H9 (cell line): ENCODE measurements around the gene SEMA4D. TPM values are rescaled to one million over a fixed set of nuclear protein-coding genes. Genes with fewer than 3 reads are reported as not detected.

Source experiments
- DNase-seq: peaks from one replicate; pipeline ENCODE4 v3.0.0-alpha.2; 2017
- H2AFZ ChIP-seq: one replicate; pipeline ENCODE4 v1.6.1; 2013; ENCODE audit warnings: mild to moderate bottlenecking, low read length, control low read depth, moderate library complexity
- H2AK5ac ChIP-seq: 2 replicates; pipeline ENCODE4 v1.6.1; 2013; ENCODE audit warnings: low read length, control low read depth, mixed read lengths; ENCODE audit not compliant: insufficient read length
- H2BK120ac ChIP-seq: one replicate; pipeline ENCODE4 v1.6.1; 2013; ENCODE audit warnings: low read depth, mild to moderate bottlenecking, low read length, control low read depth, inconsistent platforms; ENCODE audit not compliant: poor library complexity, severe bottlenecking
- H2BK12ac ChIP-seq: 2 replicates; pipeline ENCODE4 v1.6.1; 2013; ENCODE audit warnings: low read length, control low read depth, mixed read lengths, low read depth; ENCODE audit not compliant: insufficient read length
- H2BK15ac ChIP-seq: 2 replicates; pipeline ENCODE4 v1.6.1; 2013; ENCODE audit warnings: low read depth, low read length, control low read depth
- H2BK20ac ChIP-seq: one replicate; pipeline ENCODE4 v1.6.1; 2013; ENCODE audit warnings: low read depth, mild to moderate bottlenecking, low read length, control low read depth, inconsistent platforms; ENCODE audit not compliant: poor library complexity, severe bottlenecking
- H2BK5ac ChIP-seq: 2 replicates; pipeline ENCODE4 v1.6.1; 2013; ENCODE audit warnings: low read length, control low read depth, mixed read lengths; ENCODE audit not compliant: insufficient read length
- H3K14ac ChIP-seq: 2 replicates; pipeline ENCODE4 v1.6.1; 2013; ENCODE audit warnings: low read length, control low read depth; ENCODE audit not compliant: insufficient read depth
- H3K18ac ChIP-seq: 2 replicates; pipeline ENCODE4 v1.6.1; 2013; ENCODE audit warnings: low read depth, mild to moderate bottlenecking, mixed read lengths, low read length, control low read depth; ENCODE audit not compliant: insufficient read length
- H3K23ac ChIP-seq: 2 replicates; pipeline ENCODE4 v1.6.1; 2013; ENCODE audit warnings: low read length, control low read depth, mixed read lengths, low read depth; ENCODE audit not compliant: insufficient read length
- H3K23me2 ChIP-seq: 2 replicates; pipeline ENCODE4 v1.6.1; 2013; ENCODE audit warnings: low read depth, mild to moderate bottlenecking, mixed read lengths, low read length, control low read depth; ENCODE audit not compliant: insufficient read length, poor library complexity, severe bottlenecking
- H3K27ac ChIP-seq: 2 replicates; pipeline ENCODE4 v1.5.1; 2013; ENCODE audit warnings: low read length, control low read depth, mixed read lengths, low read depth; ENCODE audit not compliant: insufficient read length
- H3K27me3 ChIP-seq: 2 replicates; pipeline ENCODE4 v1.6.1; 2013; ENCODE audit warnings: low read length, control low read depth, inconsistent platforms; ENCODE audit not compliant: insufficient read depth
- H3K4ac ChIP-seq: 2 replicates; pipeline ENCODE4 v1.6.1; 2013; ENCODE audit warnings: low read depth, mild to moderate bottlenecking, control low read depth, inconsistent platforms, low read length, moderate library complexity
- H3K4me1 ChIP-seq: 2 replicates; pipeline ENCODE4 v1.6.1; 2013; ENCODE audit warnings: low read length, control low read depth, inconsistent platforms; ENCODE audit not compliant: insufficient read depth
- H3K4me2 ChIP-seq: 2 replicates; pipeline ENCODE4 v1.6.1; 2013; ENCODE audit warnings: low read length, control low read depth, mixed read lengths; ENCODE audit not compliant: insufficient read length, insufficient read depth
- H3K56ac ChIP-seq: 2 replicates; pipeline ENCODE4 v1.6.1; 2013; ENCODE audit warnings: low read depth, mild to moderate bottlenecking, mixed read lengths, low read length, control low read depth; ENCODE audit not compliant: insufficient read length
- H3K79me1 ChIP-seq: 2 replicates; pipeline ENCODE4 v1.6.1; 2013; ENCODE audit warnings: low read depth, mild to moderate bottlenecking, moderate library complexity, low read length, control low read depth, inconsistent platforms; ENCODE audit not compliant: insufficient read depth, poor library complexity, severe bottlenecking
- H3K79me2 ChIP-seq: 2 replicates; pipeline ENCODE4 v1.6.1; 2013; ENCODE audit warnings: low read length, control low read depth, inconsistent platforms; ENCODE audit not compliant: insufficient read depth
- H3K9ac ChIP-seq: 2 replicates; pipeline ENCODE4 v1.6.1; 2013; ENCODE audit warnings: low read length, control low read depth, mixed read lengths; ENCODE audit not compliant: insufficient read length; ENCODE audit errors: extremely low read depth
- H3K9me3 ChIP-seq: one replicate; pipeline ENCODE4 v1.6.1; 2013; ENCODE audit warnings: low read depth, low read length, inconsistent platforms; ENCODE audit not compliant: control insufficient read depth
- H3T11ph ChIP-seq: one replicate; pipeline ENCODE4 v1.6.1; 2013; ENCODE audit warnings: mild to moderate bottlenecking, low read length, control low read depth, inconsistent platforms
- H4K20me1 ChIP-seq: one replicate; pipeline ENCODE4 v1.6.1; 2013; ENCODE audit not compliant: control insufficient read depth, insufficient read length, insufficient read depth
- H4K5ac ChIP-seq: 2 replicates; pipeline ENCODE4 v1.6.1; 2013; ENCODE audit warnings: low read depth, mild to moderate bottlenecking, mixed read lengths, low read length, control low read depth; ENCODE audit not compliant: insufficient read length
- H4K8ac ChIP-seq: replicated peaks from 2 replicates; pipeline ENCODE4 v1.6.1; 2013; ENCODE audit warnings: low read length, control low read depth, mixed read lengths, low read depth; ENCODE audit not compliant: insufficient read length
- H4K91ac ChIP-seq: 2 replicates; pipeline ENCODE4 v1.6.1; 2013; ENCODE audit warnings: low read depth, mild to moderate bottlenecking, moderate library complexity, mixed read lengths, low read length, control low read depth; ENCODE audit not compliant: insufficient read length
- H3K27ac Mint-ChIP-seq, 3 experiments: 2 replicates in 2 of 3; 3 replicates in 1 of 3; pipeline ENCODE4 v1.8.0; 2020 to 2021; ENCODE audit warnings: mixed read lengths in 3 of 3, mild to moderate bottlenecking in 1 of 3, moderate library complexity in 1 of 3
- H3K27me3 Mint-ChIP-seq: 2 replicates; pipeline ENCODE4 v1.8.0; 2021; ENCODE audit warnings: low read depth, mild to moderate bottlenecking, moderate library complexity, mixed read lengths
- H3K36me3 Mint-ChIP-seq, 3 experiments: 2 replicates in 2 of 3; 3 replicates in 1 of 3; pipeline ENCODE4 v1.8.0; 2020 to 2021; ENCODE audit warnings: low read depth in 3 of 3, mixed read lengths in 3 of 3; ENCODE audit not compliant: insufficient read depth in 1 of 3
- H3K4me1 Mint-ChIP-seq, 2 experiments: 2 replicates each; pipeline ENCODE4 v1.8.0; 2020; ENCODE audit warnings: mixed read lengths in 2 of 2
- H3K4me3 Mint-ChIP-seq, 2 experiments: 2 replicates in 1 of 2; 3 replicates in 1 of 2; pipeline ENCODE4 v1.8.0; 2020 to 2021; ENCODE audit warnings: mild to moderate bottlenecking in 2 of 2, mixed read lengths in 2 of 2, moderate library complexity in 1 of 2
- H3K9me3 Mint-ChIP-seq, 2 experiments: 2 replicates in 1 of 2; 3 replicates in 1 of 2; pipeline ENCODE4 v1.8.0; 2020; ENCODE audit warnings: mild to moderate bottlenecking in 2 of 2, mixed read lengths in 2 of 2, moderate library complexity in 1 of 2
- WGBS: extraction: QIAGEN DNeasy Blood & Tissue Kit; methylation state at CpG from one replicate; pipeline ENCODE4 v1.1.7; 2013; ENCODE audit warnings: missing lambda C conversion rate, low lambda C conversion rate, mixed read lengths; ENCODE audit not compliant: insufficient read length; ENCODE audit errors: extremely low coverage; 5-methylcytosine and 5-hydroxymethylcytosine counted together
- total RNA-seq: library from RNA; stranded (reverse); gene quantifications from 2 replicates; pipeline ENCODE4 v1.2.1, GENCODE V29; 2021
- TF ChIP-seq, protein P1 (sequence below): fragments of 200-600 bp; sonication (generic); conservative IDR thresholded peaks from 3 replicates; pipeline ENCODE4 v1.8.0; 2021; ENCODE audit warnings: antibody characterized with exemption, mild to moderate bottlenecking

SEMA4D gene
- total RNA-seq, 1 experiment from 2014 or later: 47.2 TPM

DNA sequence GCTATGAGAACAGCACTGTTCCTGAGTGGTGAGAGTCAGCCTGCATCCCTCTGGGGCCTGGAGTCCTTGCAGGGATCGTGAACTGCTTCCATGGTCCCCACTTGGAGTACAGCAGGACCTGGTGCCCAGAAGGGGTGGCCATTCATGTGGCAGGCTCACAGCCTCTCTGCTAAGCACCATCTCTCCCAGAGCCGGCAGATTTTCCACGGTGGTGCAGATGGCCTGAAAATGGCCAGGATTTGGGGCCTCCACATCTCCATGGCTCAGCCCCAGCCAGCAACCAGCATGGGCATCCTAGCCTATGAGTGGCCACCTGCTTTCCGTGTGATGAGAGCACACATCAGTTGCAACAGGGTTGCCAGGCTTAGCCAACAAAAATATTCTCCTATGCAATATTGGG, 33.9 kb upstream of the SEMA4D start:
- H3K79me2 ChIP-seq: no peaks in the 10 kb centered on the region
- H3K4me2 ChIP-seq: no peak overlapping the region
- peaks cover 0 to 4% (median 4%) of the 10 kb centered on the region in 3 experiments; a peak in 1 of 7 replicates for H3K36me3 Mint-ChIP-seq
- no peaks in the 10 kb centered on the region for H3K27me3 ChIP-seq
- no peak overlapping the region for H2AK5ac ChIP-seq
- H3K9me3 ChIP-seq: no peaks in the 10 kb centered on the region
- no peak overlapping the region for H3K14ac ChIP-seq
- H2AFZ ChIP-seq: no peak overlapping the region
- H4K8ac ChIP-seq: no peak overlapping the region
- TF ChIP-seq, protein P1, sequence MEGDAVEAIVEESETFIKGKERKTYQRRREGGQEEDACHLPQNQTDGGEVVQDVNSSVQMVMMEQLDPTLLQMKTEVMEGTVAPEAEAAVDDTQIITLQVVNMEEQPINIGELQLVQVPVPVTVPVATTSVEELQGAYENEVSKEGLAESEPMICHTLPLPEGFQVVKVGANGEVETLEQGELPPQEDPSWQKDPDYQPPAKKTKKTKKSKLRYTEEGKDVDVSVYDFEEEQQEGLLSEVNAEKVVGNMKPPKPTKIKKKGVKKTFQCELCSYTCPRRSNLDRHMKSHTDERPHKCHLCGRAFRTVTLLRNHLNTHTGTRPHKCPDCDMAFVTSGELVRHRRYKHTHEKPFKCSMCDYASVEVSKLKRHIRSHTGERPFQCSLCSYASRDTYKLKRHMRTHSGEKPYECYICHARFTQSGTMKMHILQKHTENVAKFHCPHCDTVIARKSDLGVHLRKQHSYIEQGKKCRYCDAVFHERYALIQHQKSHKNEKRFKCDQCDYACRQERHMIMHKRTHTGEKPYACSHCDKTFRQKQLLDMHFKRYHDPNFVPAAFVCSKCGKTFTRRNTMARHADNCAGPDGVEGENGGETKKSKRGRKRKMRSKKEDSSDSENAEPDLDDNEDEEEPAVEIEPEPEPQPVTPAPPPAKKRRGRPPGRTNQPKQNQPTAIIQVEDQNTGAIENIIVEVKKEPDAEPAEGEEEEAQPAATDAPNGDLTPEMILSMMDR: no peak
- no peak overlapping the region for H3T11ph ChIP-seq
- H3K27ac ChIP-seq: no peak overlapping the region
- no peaks in the 10 kb centered on the region; the same call in 1 of the 2 replicates for H3K27me3 Mint-ChIP-seq
- peaks cover 13 to 14% of the 10 kb centered on the region in 2 experiments; a peak in 4 of 5 replicates for H3K9me3 Mint-ChIP-seq
- H3K4me3 Mint-ChIP-seq: no peak overlapping the region
- no peak overlapping the region for H3K18ac ChIP-seq
- no peak overlapping the region for H2BK15ac ChIP-seq
- H3K27ac Mint-ChIP-seq: no peak overlapping the region
- no peak overlapping the region for H2BK5ac ChIP-seq
- no peaks in the 10 kb centered on the region for H3K79me1 ChIP-seq
- peaks cover 5% of the 10 kb centered on the region in 2 experiments for H3K4me1 Mint-ChIP-seq
- H4K5ac ChIP-seq: no peak overlapping the region
- no peak overlapping the region for H3K23ac ChIP-seq
- H3K9ac ChIP-seq: no peak overlapping the region
- no peaks in the 10 kb centered on the region for H3K4me1 ChIP-seq
- H2BK120ac ChIP-seq: no peak overlapping the region
- DNase-seq: no peak
- H2BK12ac ChIP-seq: no peak overlapping the region
- no CpG with 5 or more reads among the region's 4 CpGs for WGBS
- H4K91ac ChIP-seq: no peak overlapping the region
- no peaks in the 10 kb centered on the region for H4K20me1 ChIP-seq
- no peak overlapping the region for H3K56ac ChIP-seq
- H2BK20ac ChIP-seq: no peak overlapping the region
- no peaks in the 10 kb centered on the region for H3K23me2 ChIP-seq
- H3K4ac ChIP-seq: no peak overlapping the region
